GM12874 (cell line): ENCODE data around the gene SCUBE1.

Source experiments
- CTCF ChIP-seq: IDR thresholded peaks from 2 replicates; pipeline ENCODE4 v1.5.1; 2011; ENCODE audit warnings: low read depth, mild to moderate bottlenecking, control low read depth, low read length, moderate library complexity; ENCODE audit not compliant: insufficient read depth

Gene SCUBE1

GRCh38 chr22:43158778-43159483 is 184.2 kb downstream of the SCUBE1 start:
- TF ChIP-seq CTCF = no peak

DNA sequence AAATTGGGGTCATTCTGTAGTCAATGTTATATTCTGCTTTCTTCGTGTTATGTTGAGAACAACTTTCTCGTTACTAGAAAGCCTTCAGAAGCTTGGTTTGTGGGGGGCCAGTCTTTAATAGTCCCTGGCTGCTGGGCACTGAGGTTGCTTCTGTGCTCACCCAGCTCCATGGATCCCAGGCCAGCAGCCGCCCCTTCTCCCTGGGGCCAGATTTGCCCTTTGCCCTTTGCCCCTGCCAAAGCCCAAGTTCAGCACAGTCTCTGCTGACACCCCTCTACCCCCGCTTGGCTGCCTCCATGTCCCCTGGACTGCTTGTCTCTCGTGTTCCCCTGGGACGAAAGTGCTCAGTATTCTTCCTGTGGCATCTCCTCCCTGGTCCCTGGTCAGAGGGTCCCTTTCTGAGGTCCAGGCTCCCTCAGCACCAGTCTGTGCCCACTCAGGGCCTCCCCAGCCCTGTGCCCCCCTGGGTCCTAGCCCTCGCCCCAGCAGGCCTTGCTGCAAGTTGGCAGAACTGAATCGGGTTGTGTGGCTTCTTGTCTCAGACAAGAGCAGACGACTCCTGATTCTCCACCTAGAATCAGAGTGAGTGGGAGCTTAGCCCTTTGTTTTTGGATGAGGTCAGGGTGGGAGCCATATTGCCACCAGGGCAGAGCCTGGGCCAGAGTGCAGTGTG is 185.2 kb downstream of the SCUBE1 start:
- TF ChIP-seq CTCF = no peak

DNA sequence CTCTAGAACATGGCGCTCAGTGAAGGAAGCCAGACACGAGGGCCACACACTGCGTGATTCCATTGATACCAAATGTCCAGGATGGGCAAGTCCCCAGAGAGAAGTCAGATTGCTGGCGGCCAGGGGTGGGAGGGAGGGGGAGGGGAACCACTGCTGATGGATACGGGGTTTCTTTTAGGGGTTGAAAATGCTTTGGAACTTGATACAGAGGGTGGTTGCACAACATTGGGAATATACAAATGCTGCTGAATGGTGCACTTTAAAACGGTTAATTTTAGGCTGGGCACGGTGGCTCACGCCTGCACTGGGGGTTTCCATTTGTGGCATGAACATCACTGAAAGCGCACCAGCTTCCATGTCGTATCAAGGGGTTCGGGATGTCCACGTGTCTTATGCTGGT is 186.8 kb downstream of the SCUBE1 start:
- TF ChIP-seq CTCF = no peak

- TF ChIP-seq CTCF = no peak
These were observed 187.4 kb downstream of the SCUBE1 start for GRCh38 chr22:43155789-43156188.

- TF ChIP-seq CTCF = no peak
These were observed 188.2 kb downstream of the SCUBE1 start for GRCh38 chr22:43154887-43155536.

DNA sequence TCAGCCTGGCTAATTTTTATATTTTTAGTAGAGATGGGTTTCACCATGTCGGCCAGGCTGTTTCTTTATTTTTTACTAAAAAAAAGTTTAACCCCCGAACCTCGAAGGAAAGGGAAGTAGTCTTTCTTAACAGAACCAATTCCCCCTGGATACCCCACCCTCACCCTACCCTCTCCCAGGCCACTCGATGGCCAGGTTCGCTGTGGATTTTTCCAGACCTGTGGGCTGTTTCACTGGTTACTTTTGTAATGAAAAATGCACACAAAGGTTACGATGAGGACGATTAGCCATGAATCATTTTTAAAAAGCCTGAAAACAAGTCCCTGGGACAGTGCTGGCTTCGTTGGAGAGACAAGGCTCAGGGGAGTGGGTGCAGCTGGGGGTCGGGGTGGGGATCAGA is 189.3 kb downstream of the SCUBE1 start:
- no peak for TF ChIP-seq CTCF

DNA sequence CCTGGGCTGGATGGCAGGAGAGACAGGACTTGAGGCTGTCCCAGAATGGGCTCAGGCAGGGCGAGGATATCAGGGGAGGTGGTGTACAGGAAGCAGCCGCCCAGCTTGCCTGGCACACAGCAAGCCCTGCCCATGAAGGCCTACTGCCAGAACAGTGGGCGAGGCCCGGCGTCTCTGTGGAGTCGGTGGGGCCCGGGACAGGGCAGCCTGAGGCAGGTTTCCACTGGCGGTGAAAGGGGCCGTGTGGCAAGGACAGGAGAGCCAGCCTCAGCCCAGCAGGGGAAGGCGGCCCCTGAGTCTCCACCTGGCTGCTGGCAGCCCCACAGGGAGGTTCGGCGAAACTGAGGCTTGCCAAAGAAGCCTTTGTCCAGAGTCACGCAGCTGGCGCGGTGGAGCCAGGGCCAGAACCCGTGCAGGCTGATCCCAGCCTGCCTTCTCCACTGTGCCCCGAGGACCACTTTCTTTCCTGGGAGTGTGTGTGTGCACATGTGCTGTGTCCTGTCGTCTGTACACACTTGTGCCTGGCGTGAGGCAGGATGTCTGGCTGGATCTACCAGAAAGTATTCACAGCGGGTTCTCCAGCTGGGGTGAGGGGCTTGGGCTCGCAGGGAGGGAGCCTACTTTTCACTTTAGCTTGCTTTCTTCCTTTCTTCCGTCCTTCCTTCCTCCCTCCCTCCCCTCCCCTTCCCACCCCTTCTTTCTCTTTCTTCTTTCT is 190.7 kb downstream of the SCUBE1 start:
- TF ChIP-seq CTCF = no peak
